Breast epithelium (tissue), 4 donors: ENCODE results near the gene BRME1. TPM values are rescaled to one million over a fixed set of nuclear protein-coding genes. Genes with fewer than 3 reads are reported as not detected.

ENCODE experiments used
- DNase-seq, 2 donors: peaks; one replicate each; pipeline ENCODE4 v3.0.0-alpha.2; 2019; ENCODE audit warnings: low spot score in 2 of 2
- H3K27ac ChIP-seq, 2 donors: fragments of 200-600 bp; sonication (generic) in 1 of 2; one replicate each; pipeline ENCODE4 v1.5.1; 2016 to 2019; ENCODE audit warnings: mild to moderate bottlenecking in 1 of 2
- H3K27me3 ChIP-seq, 2 donors: fragments of 200-600 bp; sonication (generic) in 1 of 2; one replicate each; pipeline versions ENCODE4 v1.5.1 to v1.6.0; 2017 to 2019; ENCODE audit warnings: control low read depth in 1 of 2, mild to moderate bottlenecking in 1 of 2
- H3K36me3 ChIP-seq: fragments of 200-600 bp; one replicate; pipeline ENCODE4 v1.5.1; 2019
- H3K4me1 ChIP-seq, 2 donors: fragments of 200-600 bp; sonication (generic); one replicate each; pipeline ENCODE4 v1.5.1; 2016 to 2019; ENCODE audit warnings: control low read depth in 1 of 2
- H3K4me3 ChIP-seq, 3 donors: fragments of 200-600 bp; sonication (generic); 1 replicate in 2 of 3; 2 replicates in 1 of 3; pipeline ENCODE4 v1.5.1; 2016 to 2019; ENCODE audit warnings: mild to moderate bottlenecking in 3 of 3, moderate library complexity in 2 of 3
- H3K9me3 ChIP-seq, 2 donors: fragments of 200-600 bp; sonication (generic) in 1 of 2; one replicate each; pipeline ENCODE4 v1.5.1; 2016 to 2019; ENCODE audit warnings: control low read depth in 1 of 2
- POLR2A ChIP-seq: fragments of 450-650 bp; IDR thresholded peaks from one replicate; pipeline ENCODE4 v1.6.1; 2016; ENCODE audit warnings: antibody characterized with exemption, mild to moderate bottlenecking, moderate library complexity
- POLR2AphosphoS5 ChIP-seq, 3 donors: sonication (generic); formaldehyde crosslinking; IDR thresholded peaks; one replicate each; pipeline ENCODE4 v1.6.1; 2017; ENCODE audit warnings: antibody characterized with exemption in 3 of 3
- intact Hi-C: fragments of 100-400 bp; cut with DNase I; formaldehyde crosslinking; loops from one replicate; pipeline ENCODE4 v1.15.1; 2023; ENCODE audit warnings: low total_unique reads
- total RNA-seq, 3 donors: library from RNA; depleted of rRNA; stranded (reverse); fragments of >200 nt; gene quantifications; one replicate each; pipeline ENCODE4 v1.1.0, GENCODE V29; 2016
- TF ChIP-seq, protein P1 (sequence below), 3 donors: fragments of 450-650 bp; IDR thresholded peaks; one replicate each; pipeline ENCODE4 v1.5.1; 2016 to 2017; ENCODE audit warnings: antibody characterized with exemption in 3 of 3, mild to moderate bottlenecking in 3 of 3, moderate library complexity in 3 of 3

The BRME1 gene
- total RNA-seq, 3 donors from 2014 or later: 1.3 to 6.3 (median 1.6) TPM

DNA sequence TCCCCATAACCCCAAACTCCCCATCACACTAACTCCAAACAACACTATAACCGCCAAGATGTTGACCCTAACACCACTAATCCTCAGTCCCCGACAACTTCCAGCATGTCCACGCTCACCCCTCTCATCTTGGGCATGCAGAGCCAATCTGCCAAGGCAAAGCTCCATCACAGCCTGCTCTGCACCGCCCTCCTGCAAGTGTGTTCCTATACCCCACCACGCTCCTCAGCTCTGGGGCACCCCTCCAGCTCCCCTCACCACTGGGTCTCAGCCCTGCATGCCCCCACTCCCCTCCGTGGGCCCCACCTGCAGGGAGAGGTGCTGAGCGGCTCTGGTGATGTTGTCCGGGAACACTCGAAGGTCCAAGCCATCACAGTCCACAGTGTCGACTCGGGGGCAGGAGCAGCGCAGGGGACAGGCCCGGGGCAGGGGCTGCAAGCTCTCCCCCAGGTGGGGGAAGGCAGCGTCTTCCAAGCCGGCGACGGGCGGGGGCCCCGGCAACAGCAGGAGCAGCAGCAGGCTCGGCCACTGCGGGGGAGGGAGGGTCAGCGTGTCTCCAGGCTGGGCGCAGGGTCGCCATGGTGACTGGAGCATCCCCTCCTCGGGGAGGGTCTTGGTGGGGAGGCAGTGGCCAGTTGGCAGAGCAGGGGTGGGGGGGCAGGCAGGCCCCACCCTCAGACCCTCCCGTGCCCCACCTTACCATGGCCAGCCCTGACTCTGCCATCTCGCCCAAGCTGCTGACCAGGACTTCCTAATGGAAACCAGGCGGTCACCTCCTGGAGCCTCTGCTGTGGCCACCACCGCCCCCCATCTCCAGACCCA is 31.8 kb upstream of the BRME1 start:
- Histone ChIP-seq H3K27ac (peak overlapping the region; percentile 79 to 80), H3K27me3 (peaks cover 0 to 5% of the 10 kb centered on the region in 2 donors), H3K36me3 (no peaks in the 10 kb centered on the region), H3K4me1 (peaks cover 0 to 4% of the 10 kb centered on the region in 2 donors), H3K4me3 (peak overlapping the region; percentile 12 to 59 (median 58)), H3K9me3 (no peaks in the 10 kb centered on the region)
- TF ChIP-seq, protein P1, sequence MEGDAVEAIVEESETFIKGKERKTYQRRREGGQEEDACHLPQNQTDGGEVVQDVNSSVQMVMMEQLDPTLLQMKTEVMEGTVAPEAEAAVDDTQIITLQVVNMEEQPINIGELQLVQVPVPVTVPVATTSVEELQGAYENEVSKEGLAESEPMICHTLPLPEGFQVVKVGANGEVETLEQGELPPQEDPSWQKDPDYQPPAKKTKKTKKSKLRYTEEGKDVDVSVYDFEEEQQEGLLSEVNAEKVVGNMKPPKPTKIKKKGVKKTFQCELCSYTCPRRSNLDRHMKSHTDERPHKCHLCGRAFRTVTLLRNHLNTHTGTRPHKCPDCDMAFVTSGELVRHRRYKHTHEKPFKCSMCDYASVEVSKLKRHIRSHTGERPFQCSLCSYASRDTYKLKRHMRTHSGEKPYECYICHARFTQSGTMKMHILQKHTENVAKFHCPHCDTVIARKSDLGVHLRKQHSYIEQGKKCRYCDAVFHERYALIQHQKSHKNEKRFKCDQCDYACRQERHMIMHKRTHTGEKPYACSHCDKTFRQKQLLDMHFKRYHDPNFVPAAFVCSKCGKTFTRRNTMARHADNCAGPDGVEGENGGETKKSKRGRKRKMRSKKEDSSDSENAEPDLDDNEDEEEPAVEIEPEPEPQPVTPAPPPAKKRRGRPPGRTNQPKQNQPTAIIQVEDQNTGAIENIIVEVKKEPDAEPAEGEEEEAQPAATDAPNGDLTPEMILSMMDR (IDR thresholded peaks at IDR 0.05): no peak
- no peak for TF ChIP-seq POLR2A
- TF ChIP-seq POLR2AphosphoS5 (IDR thresholded peaks at IDR 0.05): no peak
- intact Hi-C loops: no loop called here
- DNase-seq: no peak

DNA sequence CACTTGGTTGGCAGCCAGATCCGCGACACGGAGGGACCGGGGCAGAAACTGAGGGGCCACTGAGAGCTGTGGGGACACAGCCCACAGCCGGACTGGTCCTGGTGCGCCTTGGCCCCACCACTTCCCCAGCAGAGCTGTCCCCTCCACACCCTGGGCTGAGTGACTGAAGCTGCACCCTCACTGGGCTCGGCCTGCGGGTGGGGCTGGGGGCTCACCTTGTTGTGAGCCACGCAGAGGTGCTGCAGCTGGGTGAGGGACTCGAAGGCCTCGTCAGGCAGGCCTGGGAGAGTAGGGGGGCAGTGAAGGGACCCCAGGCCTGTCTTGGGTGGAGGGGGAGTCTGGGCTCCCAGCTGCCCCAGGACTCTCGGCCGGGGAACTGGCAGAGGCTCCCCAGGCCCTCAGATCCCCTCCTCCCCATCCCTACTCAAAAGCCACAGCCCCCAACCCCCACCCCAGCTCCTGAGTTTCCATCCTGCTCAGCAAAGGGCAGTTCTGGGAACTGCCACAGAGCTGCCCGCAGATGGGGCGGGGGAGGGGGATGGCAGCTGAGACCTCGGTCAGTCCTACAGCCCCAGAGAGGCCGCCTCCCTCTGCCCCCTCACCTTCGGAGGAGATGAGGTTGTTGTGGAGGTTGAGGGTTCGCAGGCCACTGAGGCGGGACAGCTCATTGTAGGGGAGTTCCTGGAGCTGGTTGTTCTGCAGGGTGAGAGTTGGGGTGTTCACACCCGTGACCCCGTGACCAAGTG is 30.0 kb upstream of the BRME1 start:
- peaks cover 0 to 4% of the 10 kb centered on the region in 2 donors for H3K4me1 ChIP-seq
- peak overlapping the region in 1 of 2 donors; percentile 3 for H3K27ac ChIP-seq
- no peaks in the 10 kb centered on the region for H3K36me3 ChIP-seq
- intact Hi-C loops: no loop called here
- no peak overlapping the region for H3K4me3 ChIP-seq
- TF ChIP-seq POLR2A: no peak
- TF ChIP-seq POLR2AphosphoS5 (IDR thresholded peaks at IDR 0.05): no peak
- TF ChIP-seq, protein P1 (IDR thresholded peaks at IDR 0.05): no peak
- H3K9me3 ChIP-seq: no peaks in the 10 kb centered on the region
- peaks cover 0 to 5% of the 10 kb centered on the region in 2 donors for H3K27me3 ChIP-seq
- no peak for DNase-seq

DNA sequence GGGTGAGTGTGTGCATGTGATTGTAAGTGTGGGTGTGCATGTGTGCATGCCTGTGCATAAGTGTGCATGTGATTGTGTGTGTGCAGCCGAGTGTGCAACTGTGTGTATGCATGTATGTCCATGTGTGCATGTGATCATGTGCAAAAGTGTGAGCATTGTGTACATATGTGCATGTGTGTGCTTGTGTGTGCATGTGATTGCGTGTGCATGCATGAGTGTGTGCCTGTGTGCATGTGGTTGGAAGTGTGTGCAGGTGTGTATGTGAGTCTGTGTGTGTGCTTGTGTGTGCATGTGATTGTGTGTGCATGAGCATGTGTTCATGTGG is 28.8 kb upstream of the BRME1 start:
- intact Hi-C loops: no loop called here
- peaks cover 0 to 4% of the 10 kb centered on the region in 2 donors for H3K4me1 ChIP-seq

DNA sequence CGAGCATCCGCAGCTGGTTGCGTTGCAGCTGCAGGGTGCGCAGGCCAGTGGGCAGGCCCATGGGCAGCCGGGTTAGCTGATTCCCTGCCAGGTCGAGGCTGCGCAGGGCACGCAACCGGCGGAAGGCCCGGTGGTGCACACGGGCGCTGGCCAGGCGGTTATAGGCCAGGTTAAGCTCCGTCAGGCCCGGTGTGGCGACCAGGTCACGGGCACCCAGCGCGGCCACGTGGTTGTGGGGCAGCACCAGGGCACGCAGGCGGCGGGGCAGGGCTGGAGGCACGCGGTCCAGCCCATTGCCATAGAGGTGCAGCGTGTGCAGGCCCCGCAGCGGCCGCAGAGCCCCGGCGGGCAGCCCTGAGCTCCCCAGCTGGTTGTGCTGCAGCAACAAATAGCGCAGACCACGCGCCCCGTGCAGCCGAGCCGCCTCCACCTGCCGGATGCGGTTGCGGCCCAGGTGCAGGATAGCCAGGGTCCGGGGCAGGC is 27.0 kb upstream of the BRME1 start:
- no peak for TF ChIP-seq POLR2AphosphoS5 (IDR thresholded peaks at IDR 0.05)
- TF ChIP-seq, protein P1 (IDR thresholded peaks at IDR 0.05): no peak
- no peak for TF ChIP-seq POLR2A
- intact Hi-C loops: no loop called here
- peaks cover 0 to 5% of the 10 kb centered on the region in 2 donors for H3K27me3 ChIP-seq
- H3K9me3 ChIP-seq: no peaks in the 10 kb centered on the region
- H3K4me3 ChIP-seq: no peak overlapping the region
- H3K4me1 ChIP-seq: no peaks in the 10 kb centered on the region
- no peaks in the 10 kb centered on the region for H3K36me3 ChIP-seq
- no peak for DNase-seq
- H3K27ac ChIP-seq: no peak overlapping the region

More for the DNA sequence above, 28.8 kb upstream of the BRME1 start:
- TF ChIP-seq, protein P1 (IDR thresholded peaks at IDR 0.05): no peak
- TF ChIP-seq POLR2AphosphoS5 (IDR thresholded peaks at IDR 0.05) (no peak), POLR2A (no peak)
- no peak for DNase-seq
- Histone ChIP-seq H3K9me3 (no peaks in the 10 kb centered on the region), H3K36me3 (no peaks in the 10 kb centered on the region), H3K27ac (no peak overlapping the region), H3K4me3 (no peak overlapping the region), H3K27me3 (peaks cover 0 to 5% of the 10 kb centered on the region in 2 donors)
